Fibroblast of skin of left biceps (primary cell): ENCODE data around the gene PPP6R3.
"Not testable (repeated sequence)": the region's sequence is repeated elsewhere in the genome, so short reads cannot be mapped to it uniquely, and the experiment has no call there.

Source experiments
- DNase-seq, 2 experiments: peaks; one replicate each; pipeline ENCODE4 v3.0.0-alpha.2; 2013; ENCODE audit warnings: low read depth in 2 of 2

The PPP6R3 gene

DNA sequence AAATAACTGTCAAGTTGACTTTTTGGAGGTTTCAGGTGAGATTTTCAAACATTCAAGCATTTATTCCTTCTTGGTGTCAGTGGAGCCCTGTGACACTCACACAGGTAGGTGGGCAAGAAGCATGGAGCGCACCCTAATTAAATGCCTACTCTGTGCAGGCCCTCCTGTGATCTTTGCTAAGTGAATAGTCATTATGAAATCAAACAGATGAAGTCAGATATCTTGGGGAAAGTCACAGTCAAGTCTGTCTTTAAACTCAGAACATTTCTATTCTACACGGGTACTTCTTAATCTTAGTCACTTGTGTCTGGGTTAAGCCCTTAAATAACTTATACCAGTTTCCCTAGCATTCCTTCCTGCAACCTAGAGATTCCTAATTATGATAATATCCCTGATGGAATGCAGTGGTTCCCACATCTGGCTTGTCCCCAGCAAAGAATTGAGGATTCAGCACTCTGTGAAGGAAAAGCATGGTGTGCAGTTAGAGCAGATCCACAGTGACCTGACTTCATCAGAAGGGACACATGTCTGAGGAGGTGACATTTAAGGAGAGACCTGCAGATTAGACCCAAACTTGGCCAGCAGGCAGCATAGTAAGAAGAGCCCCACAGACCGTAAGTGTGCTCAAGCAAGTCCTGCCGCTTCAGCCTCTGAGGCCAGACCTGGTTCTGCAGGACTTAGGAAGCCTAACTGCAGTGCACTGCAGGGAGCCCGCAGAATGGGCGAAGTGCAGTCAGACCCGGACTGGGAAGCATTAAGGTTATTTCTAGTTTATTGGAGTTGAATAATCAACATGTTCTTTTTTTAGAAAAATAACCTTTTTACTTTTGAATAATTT lies 138.5 kb downstream of the PPP6R3 start:
- DNase-seq = peak; percentile 15 to 18

DNA sequence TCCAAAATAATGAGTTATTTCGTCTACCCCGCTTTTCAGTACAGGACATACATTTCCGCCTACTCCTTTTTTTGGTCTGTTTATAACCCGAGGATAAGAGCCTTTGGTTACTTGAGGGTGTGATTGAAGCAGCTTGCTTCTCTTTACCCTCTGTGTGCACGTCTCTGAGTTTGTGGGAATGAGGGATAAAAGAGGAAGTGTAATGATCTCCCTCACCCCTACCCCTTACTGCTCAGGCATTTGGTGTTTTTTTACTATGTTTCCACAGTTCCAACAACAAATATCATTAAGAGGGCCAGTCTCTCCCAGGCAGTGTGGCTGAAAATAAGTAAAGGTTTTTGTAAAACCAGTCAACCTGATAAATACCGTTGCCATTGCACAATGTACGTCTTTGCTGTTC lies 140.6 kb downstream of the PPP6R3 start:
- DNase-seq = no peak

DNA sequence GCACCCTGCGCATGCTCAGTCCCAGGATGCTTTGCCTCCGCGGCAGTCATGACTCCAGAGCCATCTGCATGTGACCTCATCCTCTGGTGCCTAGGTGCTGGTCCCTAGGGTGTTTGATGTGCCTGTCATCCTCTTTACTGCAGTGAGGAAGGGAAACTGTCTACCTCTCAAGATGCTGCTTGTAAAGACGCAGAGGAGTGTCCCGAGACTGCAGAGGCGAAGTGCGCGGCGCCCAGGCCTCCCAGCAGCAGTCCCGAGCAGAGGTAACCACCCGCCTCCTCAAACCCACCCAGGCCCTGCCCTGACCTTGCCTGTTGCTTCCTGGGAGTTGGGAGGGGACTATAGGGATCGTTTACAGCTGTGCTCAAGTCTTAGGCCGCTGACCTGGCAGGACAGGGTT lies 149.2 kb downstream of the PPP6R3 start:
- no peak for DNase-seq

DNA sequence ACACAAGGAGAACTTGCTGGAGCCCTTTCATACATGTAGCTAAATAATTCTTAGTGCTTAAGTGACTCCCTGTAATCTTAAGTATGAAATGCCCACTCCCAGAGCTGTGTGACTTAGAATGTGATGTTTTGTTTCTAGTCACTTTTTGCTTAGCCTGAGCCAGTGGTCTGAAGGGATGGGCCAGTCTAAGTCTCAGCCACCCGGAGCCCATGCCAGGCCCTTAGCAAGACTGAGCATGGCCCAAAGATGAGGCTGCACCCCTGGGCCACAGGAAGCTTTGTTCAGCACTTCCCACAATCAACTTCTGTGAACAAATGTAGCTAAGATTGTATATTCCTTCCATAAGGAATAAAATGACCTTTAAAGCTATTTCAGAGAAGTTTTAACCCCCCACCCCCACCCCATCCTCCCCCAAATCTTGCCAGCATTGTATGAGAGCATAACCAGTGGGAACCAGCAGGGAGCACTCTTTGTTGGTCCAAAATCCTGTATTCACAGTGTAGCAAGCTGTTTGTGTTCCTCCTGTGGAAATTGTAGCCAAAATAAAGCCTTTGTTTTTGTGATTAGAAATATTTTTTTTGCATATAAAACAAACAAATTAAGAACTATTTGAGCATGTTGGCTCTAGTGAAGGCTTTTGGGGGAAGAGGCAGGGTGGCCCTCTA lies 150.0 kb downstream of the PPP6R3 start:
- no peak for DNase-seq

DNA sequence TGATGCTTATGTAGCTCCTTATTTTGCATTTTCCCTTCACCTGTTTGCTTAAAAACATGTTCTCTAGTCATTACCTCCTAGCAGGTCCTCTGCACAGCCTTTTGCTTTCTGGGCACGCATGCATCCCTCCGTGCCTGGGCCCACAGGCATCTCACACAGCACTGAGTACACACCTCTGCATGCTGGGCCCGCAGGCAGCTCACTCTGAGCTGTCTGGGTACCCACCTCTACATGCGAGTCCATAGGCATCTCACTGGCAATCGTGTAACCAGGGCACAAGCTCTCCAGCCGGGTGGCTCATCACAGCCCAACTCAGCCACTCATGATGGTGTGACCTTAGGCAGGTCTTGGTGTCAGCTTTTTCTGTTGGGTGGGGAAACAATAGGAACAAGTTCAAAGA lies 155.1 kb downstream of the PPP6R3 start:
- no peak for DNase-seq

DNA sequence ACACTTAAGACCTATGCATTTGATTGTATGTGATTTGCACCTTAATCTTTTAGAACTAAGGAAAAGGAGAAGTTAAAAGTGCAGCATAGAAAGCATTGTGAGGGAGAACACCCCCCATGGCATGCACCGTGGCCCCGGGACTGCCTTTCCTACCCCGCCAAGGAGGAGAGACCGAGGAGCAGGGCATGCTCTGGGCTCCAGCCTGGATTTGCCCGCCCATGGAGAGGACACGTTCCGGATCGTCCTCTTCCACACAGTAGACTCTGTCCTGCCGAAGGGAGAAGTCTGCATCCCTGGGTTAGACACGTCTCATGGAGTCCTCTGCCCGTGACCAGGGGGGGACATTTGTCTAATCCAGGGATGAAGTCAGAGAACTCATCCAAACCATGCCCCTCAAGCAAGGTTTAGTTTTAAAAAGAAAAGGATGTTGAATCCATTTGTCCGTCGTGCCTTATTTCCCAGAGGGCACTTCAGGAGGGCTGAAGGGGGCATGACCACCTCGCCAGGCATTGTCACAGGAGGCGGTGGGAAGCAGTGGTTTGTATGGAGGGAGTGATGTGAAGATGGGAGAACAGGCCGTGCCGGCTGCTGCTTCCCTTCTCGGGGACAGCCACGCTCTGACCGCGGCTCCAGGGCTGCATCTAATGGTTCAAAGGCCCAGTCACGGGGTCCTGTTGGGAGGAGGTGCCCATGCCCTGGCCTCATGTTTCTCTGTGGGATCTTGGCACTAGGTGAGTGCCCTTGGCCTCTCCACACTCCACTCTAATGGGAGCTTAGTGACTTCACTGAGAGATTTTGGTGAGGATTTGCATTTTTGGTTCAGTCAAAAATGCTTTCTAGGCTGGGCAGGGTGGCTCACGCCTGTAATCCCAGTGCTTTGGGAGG lies 157.6 kb downstream of the PPP6R3 start:
- no peak for DNase-seq

DNA sequence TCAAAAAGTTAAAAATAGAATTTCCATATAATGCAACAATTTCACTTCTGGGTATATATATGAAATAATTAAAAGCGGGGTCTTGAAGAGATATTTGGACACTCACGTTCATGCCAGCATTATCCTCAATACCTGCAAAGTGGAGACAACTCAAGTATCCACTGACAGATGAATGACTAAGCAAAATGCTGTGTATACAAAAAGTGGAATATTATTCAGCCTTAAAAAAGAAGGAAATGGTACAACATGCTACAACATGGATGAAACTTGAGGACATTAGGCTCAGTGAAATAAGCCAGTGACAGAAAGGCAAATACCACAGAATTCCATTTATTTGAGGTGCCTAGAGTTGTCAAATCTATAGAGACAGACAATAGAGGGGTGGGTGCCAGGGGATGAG lies 161.3 kb downstream of the PPP6R3 start:
- DNase-seq = no peak

DNA sequence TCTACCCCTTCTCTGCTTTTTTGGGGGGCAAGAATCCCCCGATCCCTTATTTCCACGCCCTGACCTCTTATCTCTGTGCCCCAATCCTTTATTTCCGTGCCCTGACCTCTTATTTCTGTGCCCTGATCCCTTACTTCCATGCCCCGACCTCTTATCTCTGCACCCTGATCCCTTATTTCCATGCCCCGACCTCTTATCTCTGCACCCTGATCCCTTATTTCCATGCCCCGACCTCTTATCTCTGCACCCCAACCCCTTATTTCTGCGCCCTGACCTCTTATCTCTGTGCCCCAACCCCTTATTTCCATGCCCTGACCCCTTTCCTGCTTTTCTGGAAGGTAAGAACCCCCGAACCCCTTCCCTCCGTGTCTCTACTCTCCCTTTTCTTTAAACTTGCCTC lies 163.2 kb downstream of the PPP6R3 start:
- DNase-seq = not testable (repeated sequence)

DNA sequence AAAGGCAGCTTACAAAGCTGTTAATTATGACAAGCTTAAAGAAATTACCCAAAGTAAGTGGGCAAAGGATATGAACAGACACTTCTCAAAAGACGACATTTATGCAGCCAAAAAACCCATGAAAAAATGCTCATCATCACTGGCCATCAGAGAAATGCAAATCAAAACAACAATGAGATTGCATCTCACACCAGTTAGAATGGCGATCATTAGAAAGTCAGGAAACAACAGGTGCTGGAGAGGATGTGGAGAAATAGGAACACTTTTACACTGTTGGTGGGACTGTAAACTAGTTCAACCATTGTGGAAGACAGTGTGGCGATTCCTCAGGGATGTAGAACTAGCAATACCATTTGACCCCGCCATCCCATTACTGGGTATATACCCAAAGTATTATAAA lies 164.5 kb downstream of the PPP6R3 start:
- not testable (repeated sequence) for DNase-seq

DNA sequence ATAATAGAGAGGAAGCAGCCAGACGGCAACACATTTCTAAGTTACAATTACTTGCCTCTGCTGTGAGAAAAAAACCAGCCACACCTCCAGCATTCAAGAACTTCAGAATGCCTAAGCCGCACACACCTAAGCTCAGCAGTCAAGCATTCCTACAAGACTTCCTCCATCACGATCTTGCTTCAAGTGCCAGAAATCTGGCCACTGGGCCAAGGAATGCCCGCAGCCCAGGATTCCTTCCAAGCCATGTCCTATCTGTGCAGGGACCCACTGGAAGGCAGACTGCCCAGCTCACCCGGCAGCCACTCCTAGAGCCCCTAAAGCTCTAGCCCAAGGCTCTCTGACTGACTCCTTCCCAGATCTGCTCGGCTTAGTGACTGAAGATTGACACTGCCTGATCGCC lies 165.7 kb downstream of the PPP6R3 start:
- DNase-seq = not testable (repeated sequence)

DNA sequence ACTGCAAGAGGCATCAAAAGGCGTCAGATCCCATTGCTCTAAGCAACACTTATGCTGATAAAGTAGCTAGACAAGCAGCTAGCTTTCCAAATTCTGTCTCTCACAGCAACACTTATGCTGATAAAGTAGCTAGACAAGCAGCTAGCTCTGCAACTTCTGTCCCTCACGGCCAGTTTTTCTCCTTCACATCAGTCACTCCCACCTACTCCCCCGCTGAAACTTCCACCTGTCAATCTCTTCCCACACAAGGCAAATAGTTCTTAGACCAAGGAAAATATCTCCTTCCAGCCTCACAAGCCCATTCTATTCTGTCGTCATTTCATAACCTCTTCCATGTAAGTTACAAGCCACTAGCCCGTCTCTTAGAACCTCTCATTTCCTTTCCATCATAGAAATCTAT lies 168.3 kb downstream of the PPP6R3 start:
- not testable (repeated sequence) for DNase-seq

DNA sequence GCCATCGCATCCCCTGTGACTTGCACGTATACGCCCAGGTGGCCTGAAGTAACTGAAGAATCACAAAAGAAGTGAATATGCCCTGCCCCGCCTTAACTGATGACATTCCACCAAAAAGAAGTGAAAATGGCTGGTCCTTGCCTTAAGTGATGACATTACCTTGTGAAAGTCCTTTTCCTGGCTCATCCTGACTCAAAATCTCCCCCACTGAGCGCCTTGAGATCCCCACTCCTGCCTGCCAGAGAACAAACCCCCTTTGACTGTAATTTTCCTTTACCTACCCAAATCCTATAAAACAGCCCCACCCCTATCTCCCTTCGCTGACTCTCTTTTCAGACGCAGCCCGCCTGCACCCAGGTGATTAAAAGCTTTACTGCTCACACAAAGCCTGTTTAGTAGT lies 171.8 kb downstream of the PPP6R3 start:
- DNase-seq = not testable (repeated sequence)

DNA sequence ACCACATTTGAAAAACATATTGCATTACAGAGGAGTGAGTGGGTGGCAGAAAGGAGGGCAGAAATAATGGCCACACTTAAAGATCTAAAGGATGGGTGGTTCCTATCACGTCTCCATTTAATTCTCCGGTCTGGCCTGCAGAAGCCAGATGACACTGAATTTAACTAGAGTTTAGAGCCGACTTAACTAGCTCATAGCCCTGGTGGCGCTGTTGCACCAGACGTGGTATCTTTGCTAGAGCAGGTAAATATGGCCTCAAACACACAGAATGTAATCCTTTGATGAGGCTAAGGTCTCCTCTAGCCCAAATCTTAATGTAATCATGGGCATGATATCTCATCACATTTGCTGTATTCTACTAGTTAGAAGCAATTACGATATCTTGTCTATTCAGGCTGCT lies 172.2 kb downstream of the PPP6R3 start:
- DNase-seq = peak; percentile 4 to 13

DNA sequence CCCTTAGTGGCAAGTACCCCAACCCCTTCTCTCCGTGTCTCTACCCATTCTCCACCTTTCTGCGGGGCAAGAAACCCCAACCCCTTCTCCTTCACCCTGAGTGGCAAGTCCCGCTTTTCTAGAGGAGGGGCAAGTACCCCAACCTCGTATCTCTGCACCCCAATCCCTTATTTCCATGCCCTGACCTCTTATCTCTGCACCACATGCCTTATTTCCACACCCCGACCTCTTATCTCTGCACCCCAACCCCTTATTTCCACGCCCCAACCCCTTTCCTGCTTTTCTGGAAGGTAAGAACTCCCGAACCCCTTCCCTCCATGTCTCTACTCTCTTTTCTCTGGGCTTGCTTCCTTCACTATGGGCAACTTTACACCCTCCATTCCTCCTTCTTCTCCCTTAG lies 174.1 kb downstream of the PPP6R3 start:
- DNase-seq = not testable (repeated sequence)

DNA sequence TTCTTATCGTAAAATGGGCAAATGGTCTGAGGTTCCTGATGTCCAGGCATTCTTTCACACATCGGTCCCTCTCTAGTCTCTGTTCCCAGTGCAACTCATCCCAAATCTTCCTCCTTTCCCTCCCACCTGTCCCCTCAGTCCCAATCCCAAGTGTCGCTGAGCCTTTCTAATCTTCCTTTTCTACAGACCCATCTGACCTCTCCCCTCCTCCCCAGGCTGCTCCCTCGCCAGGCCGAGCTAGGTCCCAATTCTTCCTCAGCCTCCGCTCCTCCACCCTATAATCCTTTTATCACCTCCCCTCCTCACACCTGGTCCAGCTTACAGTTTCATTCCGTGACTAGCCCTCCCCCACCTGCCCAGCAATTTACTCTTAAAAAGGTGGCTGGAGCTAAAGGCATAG lies 174.6 kb downstream of the PPP6R3 start:
- not testable (repeated sequence) for DNase-seq

DNA sequence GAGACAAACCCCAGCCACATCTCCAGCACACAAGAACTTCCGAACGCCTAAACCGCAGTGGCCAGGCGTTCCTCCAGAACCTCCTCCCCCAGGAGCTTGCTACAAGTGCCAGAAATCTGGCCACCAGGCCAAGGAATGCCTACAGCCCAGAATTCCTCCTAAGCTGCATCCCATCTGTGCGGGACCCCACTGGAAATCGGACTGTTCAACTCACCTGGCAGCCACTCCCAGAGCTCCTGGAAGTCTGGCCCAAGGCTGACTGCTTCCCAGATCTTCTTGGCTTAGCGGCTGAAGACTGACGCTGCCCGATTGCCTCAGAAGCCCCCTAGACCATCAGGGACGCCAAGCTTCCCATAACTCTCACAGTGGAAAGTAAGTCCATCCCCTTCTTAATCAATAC lies 175.3 kb downstream of the PPP6R3 start:
- not testable (repeated sequence) for DNase-seq

DNA sequence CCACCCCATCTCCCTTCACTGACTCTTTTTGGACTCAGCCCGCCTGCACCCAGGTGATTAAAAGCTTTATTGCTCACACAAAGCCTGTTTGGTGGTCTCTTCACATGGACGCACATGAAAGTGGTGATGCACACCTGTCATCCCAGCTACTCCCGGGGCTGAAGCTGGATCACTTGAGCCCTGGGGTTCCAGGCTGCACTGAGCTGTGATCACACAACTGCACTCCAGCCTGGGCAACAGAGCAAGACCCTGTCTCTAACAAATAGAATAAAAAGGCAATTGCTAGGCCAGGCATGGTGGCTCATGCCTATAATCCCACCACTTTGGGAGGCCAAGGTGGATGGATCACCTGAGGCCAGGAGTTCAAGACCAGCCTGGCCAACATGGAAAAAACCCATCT lies 178.8 kb downstream of the PPP6R3 start:
- DNase-seq = not testable (repeated sequence)

DNA sequence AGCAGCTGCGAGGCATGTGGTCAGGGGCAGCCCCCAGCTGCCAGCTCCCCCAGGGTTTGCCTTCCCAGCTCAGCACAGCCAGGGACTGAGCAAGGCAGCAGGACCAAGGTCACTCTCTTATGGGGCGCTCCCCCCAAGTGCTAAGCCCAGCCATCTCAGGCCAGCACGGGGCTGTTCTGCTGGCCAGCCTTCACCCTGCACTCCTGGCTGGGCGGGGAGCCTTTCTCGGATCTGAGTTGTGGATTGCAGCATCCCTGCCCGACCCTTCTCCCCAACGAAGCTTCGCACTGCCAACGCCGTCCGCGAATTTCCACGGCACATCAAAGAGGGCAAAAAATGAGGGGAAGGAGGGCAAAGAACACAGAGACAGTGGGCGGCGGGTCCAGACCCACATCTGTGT lies 181.3 kb downstream of the PPP6R3 start:
- no peak for DNase-seq

DNA sequence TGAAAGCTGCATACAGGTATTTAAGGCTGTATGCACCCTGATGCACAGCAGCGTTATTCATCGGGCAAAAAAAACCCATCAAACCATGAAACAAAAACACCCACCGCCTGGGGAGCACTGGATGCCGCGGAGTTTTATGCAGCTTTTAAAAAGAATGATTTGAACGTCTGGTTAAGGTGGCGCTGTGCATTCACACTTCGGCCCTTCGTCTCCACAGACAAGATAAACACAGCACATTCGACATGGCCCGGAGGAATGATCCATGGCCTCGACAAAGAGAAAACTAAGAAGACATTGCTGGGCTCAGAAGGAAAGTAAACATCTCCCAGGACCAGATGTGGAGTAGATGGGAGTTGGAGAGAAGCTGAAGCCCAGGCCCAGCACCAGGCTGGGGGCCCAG lies 183.0 kb downstream of the PPP6R3 start:
- DNase-seq = no peak

DNA sequence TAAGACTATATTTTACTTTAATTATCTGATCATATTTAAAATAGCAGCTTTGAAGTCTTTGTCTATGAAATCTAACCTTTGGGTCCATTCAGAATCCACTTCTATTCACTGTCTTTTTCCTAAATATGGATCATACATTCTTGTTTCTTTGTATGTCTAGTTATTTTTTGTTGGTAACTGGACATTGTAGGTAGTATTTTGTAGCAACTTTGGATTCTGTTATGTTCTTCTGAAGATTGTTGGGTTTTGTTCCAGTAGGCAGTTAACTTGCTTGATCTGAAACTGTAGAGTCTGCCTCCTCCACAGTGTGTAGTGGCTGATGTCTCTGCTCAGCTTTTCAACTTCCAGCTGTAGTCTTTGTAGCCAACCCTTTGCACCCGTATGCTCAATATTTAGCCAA lies 186.3 kb downstream of the PPP6R3 start:
- DNase-seq = no peak

DNA sequence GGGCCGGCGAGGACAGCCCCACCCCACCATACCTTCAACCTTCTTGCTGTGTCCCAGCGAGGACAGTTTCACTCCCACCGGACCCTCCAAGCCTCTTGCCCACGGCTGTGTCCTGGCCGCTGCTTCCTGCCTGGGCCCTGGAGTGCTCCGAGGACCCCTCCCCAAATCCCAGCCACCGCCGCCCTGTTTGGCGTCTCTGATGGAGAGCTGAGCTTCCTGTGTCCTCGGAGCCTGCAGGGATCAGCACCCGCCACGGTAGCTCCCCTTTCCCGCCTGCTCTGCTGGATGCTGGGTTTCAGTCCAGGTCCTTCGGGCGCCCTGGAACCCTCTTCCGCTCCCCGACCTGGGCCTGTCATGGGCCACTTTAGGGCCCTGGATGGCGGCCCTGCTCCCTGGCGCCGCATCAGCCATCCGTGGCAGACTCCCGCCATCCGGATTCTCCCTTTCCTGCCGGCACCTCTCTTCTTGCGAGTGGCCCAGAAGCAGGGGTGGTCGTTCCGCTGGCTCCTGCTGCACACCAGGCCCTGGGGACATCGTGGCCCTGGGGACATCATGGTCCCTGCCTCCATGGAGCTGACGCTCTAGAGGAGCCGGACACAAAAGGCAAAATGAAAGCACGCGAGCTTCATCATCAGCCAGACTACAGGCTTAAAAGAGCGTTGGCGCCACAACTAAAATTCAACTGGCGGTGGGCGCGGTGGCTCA lies 189.5 kb downstream of the PPP6R3 start:
- no peak for DNase-seq

DNA sequence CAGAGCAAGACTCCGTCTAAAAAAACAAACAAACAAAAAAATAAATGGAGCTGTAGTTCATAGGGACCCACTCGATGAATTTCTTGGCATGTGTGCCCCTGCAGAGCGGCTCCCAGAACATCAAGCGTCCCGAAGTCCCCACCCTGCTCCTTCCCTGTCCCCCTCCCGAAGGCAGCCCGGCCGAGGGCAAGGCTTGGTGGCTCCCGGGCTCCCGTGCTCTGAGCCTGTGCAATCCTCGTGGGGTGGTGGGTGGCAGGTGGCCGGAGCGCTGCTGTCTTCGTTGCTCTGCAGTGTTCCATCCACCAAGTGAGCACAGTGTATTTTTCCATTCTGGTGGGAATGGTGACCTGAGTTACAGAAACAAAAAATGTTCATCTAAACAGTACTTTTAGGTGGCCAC lies 190.2 kb downstream of the PPP6R3 start:
- DNase-seq = no peak
